C4-2B (cell line): ENCODE measurements around the gene SOX6.

ENCODE experiments used
- ZFX ChIP-seq: fragments of 450-650 bp; IDR thresholded peaks from 2 replicates; pipeline ENCODE4 v1.6.1; 2017
- TF ChIP-seq, protein P1 (sequence below): fragments of 450-650 bp; conservative IDR thresholded peaks from 2 replicates; pipeline ENCODE4 v1.5.1; 2017; ENCODE audit warnings: mild to moderate bottlenecking

DNA sequence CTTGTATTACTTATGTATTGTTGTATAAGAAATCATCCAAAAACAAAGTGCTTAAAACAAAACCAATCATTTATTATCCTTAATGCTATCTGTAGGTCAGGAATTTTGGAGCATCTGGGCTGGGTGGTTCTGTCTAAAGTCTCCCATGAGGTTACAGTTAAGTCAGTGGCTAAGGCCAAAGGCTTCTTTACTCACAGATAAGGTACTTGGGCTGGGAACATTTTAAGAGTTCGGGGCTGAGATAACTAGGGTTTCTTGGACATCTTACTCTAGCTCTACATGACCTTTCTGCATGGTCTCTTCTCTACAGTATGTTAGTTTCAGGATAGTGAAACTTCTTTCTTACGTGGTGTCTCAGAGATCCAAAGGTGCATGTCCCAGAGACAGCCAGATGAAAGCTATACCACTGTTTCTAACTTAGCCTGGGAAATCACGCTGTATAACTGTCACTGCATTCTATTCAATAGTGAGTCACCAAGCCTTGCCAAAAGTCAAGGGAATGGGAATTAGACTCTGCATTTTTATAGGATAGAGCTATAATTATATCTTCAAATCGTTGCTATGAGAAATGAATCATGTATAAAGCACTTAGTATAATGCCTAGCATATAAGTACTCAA, 29.6 kb downstream of the SOX6 start:
- TF ChIP-seq, protein P1, sequence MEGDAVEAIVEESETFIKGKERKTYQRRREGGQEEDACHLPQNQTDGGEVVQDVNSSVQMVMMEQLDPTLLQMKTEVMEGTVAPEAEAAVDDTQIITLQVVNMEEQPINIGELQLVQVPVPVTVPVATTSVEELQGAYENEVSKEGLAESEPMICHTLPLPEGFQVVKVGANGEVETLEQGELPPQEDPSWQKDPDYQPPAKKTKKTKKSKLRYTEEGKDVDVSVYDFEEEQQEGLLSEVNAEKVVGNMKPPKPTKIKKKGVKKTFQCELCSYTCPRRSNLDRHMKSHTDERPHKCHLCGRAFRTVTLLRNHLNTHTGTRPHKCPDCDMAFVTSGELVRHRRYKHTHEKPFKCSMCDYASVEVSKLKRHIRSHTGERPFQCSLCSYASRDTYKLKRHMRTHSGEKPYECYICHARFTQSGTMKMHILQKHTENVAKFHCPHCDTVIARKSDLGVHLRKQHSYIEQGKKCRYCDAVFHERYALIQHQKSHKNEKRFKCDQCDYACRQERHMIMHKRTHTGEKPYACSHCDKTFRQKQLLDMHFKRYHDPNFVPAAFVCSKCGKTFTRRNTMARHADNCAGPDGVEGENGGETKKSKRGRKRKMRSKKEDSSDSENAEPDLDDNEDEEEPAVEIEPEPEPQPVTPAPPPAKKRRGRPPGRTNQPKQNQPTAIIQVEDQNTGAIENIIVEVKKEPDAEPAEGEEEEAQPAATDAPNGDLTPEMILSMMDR, result no peak
- TF ChIP-seq ZFX, result no peak
